HEK293T (cell line): ENCODE results near the gene MPO.

Experiments used
- ARNT ChIP-seq: fragments of 450-650 bp; IDR thresholded peaks from 2 replicates; pipeline ENCODE4 v1.6.1; 2017; ENCODE audit warnings: mild to moderate bottlenecking
- BHLHE40 ChIP-seq: fragments of 450-650 bp; IDR thresholded peaks from 2 replicates; pipeline ENCODE4 v1.6.1; 2016; ENCODE audit warnings: mild to moderate bottlenecking, moderate library complexity, borderline replicate concordance
- CTBP1 ChIP-seq: fragments of 450-650 bp; IDR thresholded peaks from 2 replicates; pipeline ENCODE4 v1.6.1; 2016; ENCODE audit warnings: borderline replicate concordance
- ELF4 ChIP-seq: fragments of 450-650 bp; IDR thresholded peaks from 2 replicates; pipeline ENCODE4 v1.6.1; 2017; ENCODE audit warnings: antibody characterized with exemption
- FOXM1 ChIP-seq: fragments of 450-650 bp; IDR thresholded peaks from 2 replicates; pipeline ENCODE4 v1.6.1; 2017; ENCODE audit warnings: mild to moderate bottlenecking, borderline replicate concordance
- HDGF ChIP-seq: fragments of 450-650 bp; IDR thresholded peaks from 2 replicates; pipeline ENCODE4 v1.6.1; 2017; ENCODE audit warnings: antibody characterized with exemption, borderline replicate concordance
- L3MBTL2 ChIP-seq: fragments of 450-650 bp; conservative IDR thresholded peaks from 2 replicates; pipeline ENCODE4 v1.6.1; 2016; ENCODE audit warnings: mild to moderate bottlenecking
- LEF1 ChIP-seq: fragments of 450-650 bp; IDR thresholded peaks from 2 replicates; pipeline ENCODE4 v1.6.1; 2017; ENCODE audit warnings: mild to moderate bottlenecking, borderline replicate concordance
- NFRKB ChIP-seq: fragments of 450-650 bp; IDR thresholded peaks from 2 replicates; pipeline ENCODE4 v1.6.1; 2016; ENCODE audit warnings: mild to moderate bottlenecking, moderate library complexity
- SP1 ChIP-seq: fragments of 450-650 bp; IDR thresholded peaks from 2 replicates; pipeline ENCODE4 v1.6.1; 2017
- SUZ12 ChIP-seq: fragments of 450-650 bp; IDR thresholded peaks from 2 replicates; pipeline ENCODE4 v1.6.1; 2016; ENCODE audit warnings: mild to moderate bottlenecking
- TARDBP ChIP-seq: fragments of 450-650 bp; IDR thresholded peaks from 2 replicates; pipeline ENCODE4 v1.6.1; 2016
- ZNF384 ChIP-seq: fragments of 450-650 bp; IDR thresholded peaks from 2 replicates; pipeline ENCODE4 v1.6.1; 2016
- TF ChIP-seq, protein P1 (sequence below): fragments of 450-650 bp; IDR thresholded peaks from 2 replicates; pipeline ENCODE4 v1.6.1; 2016

DNA sequence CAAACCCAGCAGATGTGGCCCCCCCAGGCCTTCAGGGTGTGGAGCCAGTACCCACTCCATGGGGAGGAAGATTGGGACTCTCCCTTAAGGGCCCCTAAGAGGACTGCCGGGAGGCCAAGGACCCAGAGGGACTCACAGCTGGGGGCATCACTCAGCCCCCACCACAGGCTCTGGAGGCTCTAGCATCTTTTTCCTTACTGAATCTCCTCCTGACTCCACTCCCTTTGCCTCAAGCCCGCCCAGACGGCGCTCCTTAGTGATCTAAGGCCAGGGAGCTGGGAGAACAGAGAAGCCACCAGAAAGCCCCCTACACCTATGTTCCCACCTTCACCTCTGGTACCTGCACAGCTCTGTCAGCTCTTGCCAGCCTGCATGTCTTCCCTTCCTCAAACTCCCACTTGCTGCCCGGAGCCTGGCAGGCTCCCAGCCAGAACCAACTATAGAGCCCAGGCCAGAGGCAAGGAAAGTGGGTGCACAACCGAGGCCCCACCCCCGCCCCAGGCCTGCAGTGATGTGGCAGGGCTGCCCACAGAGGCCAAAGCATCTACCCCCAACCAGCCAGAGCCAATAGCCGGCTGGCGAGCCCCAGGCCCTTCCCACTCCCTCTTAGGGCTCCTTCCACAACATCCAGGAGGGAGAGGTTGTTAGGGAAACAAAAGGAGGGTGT lies 22.3 kb upstream of the MPO start:
- no peak for TF ChIP-seq LEF1
- TF ChIP-seq ELF4, result no peak
- TF ChIP-seq L3MBTL2, result no peak
- no peak for TF ChIP-seq FOXM1
- no peak for TF ChIP-seq ARNT
- TF ChIP-seq TARDBP, result no peak
- TF ChIP-seq NFRKB, result no peak
- no peak for TF ChIP-seq SUZ12
- no peak for TF ChIP-seq CTBP1
- TF ChIP-seq SP1, result no peak
- TF ChIP-seq ZNF384, result no peak
- no peak for TF ChIP-seq HDGF
- TF ChIP-seq BHLHE40, result no peak
- TF ChIP-seq, protein P1, sequence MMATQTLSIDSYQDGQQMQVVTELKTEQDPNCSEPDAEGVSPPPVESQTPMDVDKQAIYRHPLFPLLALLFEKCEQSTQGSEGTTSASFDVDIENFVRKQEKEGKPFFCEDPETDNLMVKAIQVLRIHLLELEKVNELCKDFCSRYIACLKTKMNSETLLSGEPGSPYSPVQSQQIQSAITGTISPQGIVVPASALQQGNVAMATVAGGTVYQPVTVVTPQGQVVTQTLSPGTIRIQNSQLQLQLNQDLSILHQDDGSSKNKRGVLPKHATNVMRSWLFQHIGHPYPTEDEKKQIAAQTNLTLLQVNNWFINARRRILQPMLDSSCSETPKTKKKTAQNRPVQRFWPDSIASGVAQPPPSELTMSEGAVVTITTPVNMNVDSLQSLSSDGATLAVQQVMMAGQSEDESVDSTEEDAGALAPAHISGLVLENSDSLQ, result no peak
